IPS DF 6.9 (cell line): ENCODE results near the gene PIP4K2A.
"Not testable (repeated sequence)": the region's sequence is repeated elsewhere in the genome, so short reads cannot be mapped to it uniquely, and the experiment has no call there.

Experiments used
- DNase-seq: peaks from one replicate; pipeline ENCODE4 v3.0.0-alpha.2; 2013; ENCODE audit warnings: low read depth, low spot score
- H3K27ac ChIP-seq: one replicate; pipeline ENCODE4 v1.5.1; 2013; ENCODE audit warnings: low read length, control low read depth
- H3K27me3 ChIP-seq: 2 replicates; pipeline ENCODE4 v1.6.1; 2013; ENCODE audit warnings: mild to moderate bottlenecking, low read length; ENCODE audit not compliant: control insufficient read depth, insufficient read depth
- H3K36me3 ChIP-seq: 2 replicates; pipeline ENCODE4 v1.6.1; 2013; ENCODE audit warnings: low read length; ENCODE audit not compliant: control insufficient read depth, insufficient read depth
- H3K4me1 ChIP-seq: 2 replicates; pipeline ENCODE4 v1.6.1; 2013; ENCODE audit warnings: low read length; ENCODE audit not compliant: control insufficient read depth, insufficient read depth
- H3K4me3 ChIP-seq: 2 replicates; pipeline ENCODE4 v1.5.1; 2013; ENCODE audit warnings: mild to moderate bottlenecking, low read length
- H3K9me3 ChIP-seq: 2 replicates; pipeline ENCODE4 v1.6.1; 2013; ENCODE audit warnings: low read length, inconsistent platforms; ENCODE audit not compliant: control insufficient read depth, insufficient read depth
- WGBS: extraction: QIAGEN DNeasy Blood & Tissue Kit; methylation state at CpG from one replicate; pipeline ENCODE4 v1.1.7; 2013; ENCODE audit warnings: mixed read lengths, missing lambda C conversion rate; ENCODE audit not compliant: insufficient read length, insufficient coverage; 5-methylcytosine and 5-hydroxymethylcytosine counted together

PIP4K2A gene

GRCh38 chr10:22714479-22715289 lies at the start of gene PIP4K2A:
PIP4K2A (minus strand) TSS chr10:22714578; CDS start chr10:22714326, 252 bp downstream.
- Histone ChIP-seq H3K9me3 (no peaks in the 10 kb centered on the region), H3K4me3 (peak within 1 kb of the TSS; percentile 76), H3K4me1 (0 out of 2 replicates have a peak, but pooled peaks cover 3% of the 10 kb centered on the region), H3K36me3 (no peaks in the 10 kb centered on the region), H3K27me3 (no peaks in the 10 kb centered on the region; the same call in 1 of the 2 replicates), H3K27ac (no peak within 1 kb of the TSS)
- WGBS = no CpG with 5 or more reads among the region's 83 CpGs
- DNase-seq = no peak

- H3K36me3 ChIP-seq = no peaks in the 10 kb centered on the region
- H3K27me3 ChIP-seq = no peaks in the 10 kb centered on the region
- no CpG with 5 or more reads among the region's 1 CpG for WGBS
- H3K4me3 ChIP-seq = no peak overlapping the region
- H3K4me1 ChIP-seq = no peaks in the 10 kb centered on the region
- H3K9me3 ChIP-seq = no peaks in the 10 kb centered on the region
- DNase-seq = no peak
- H3K27ac ChIP-seq = no peak overlapping the region
Measured at GRCh38 chr10:22761569-22762220, 47.3 kb upstream of the PIP4K2A start.

GRCh38 chr10:22760025-22760424 lies 45.6 kb upstream of the PIP4K2A start:
- Histone ChIP-seq H3K36me3 (no peaks in the 10 kb centered on the region), H3K27me3 (no peaks in the 10 kb centered on the region), H3K27ac (no peak overlapping the region), H3K9me3 (no peaks in the 10 kb centered on the region), H3K4me1 (no peaks in the 10 kb centered on the region), H3K4me3 (no peak overlapping the region)
- DNase-seq = no peak

DNA sequence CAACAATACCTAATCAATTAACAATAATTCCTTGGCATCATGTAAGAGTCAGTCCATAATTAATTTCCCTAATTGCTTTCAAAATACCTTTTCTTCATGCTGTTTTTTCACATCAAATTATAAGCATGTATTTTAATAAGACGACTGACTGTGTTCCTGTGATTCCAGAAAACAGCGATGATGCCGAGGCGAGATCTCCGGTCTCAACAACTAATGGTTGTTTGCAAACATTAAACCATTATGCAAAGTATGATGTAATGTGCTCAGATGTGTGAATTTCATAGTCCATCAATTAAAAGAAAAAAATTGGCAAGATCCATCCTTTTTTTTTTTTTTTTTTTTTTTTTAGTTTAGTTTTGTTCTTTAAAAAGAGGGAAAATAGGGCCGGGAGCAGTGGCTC lies 44.5 kb upstream of the PIP4K2A start:
- DNase-seq = no peak
- WGBS = no CpG with 5 or more reads among the region's 6 CpGs
- no peak overlapping the region for H3K4me3 ChIP-seq
- no peaks in the 10 kb centered on the region for H3K27me3 ChIP-seq
- H3K9me3 ChIP-seq = no peaks in the 10 kb centered on the region
- no peak overlapping the region for H3K27ac ChIP-seq
- H3K4me1 ChIP-seq = no peaks in the 10 kb centered on the region
- H3K36me3 ChIP-seq = no peaks in the 10 kb centered on the region

GRCh38 chr10:22754296-22754695 lies 39.9 kb upstream of the PIP4K2A start:
- H3K9me3 ChIP-seq = no peaks in the 10 kb centered on the region
- H3K4me3 ChIP-seq = no peak overlapping the region
- H3K4me1 ChIP-seq = no peaks in the 10 kb centered on the region
- H3K27me3 ChIP-seq = no peaks in the 10 kb centered on the region
- DNase-seq = no peak
- WGBS = no CpG with 5 or more reads among the region's 4 CpGs
- H3K36me3 ChIP-seq = no peaks in the 10 kb centered on the region
- H3K27ac ChIP-seq = no peak overlapping the region

DNA sequence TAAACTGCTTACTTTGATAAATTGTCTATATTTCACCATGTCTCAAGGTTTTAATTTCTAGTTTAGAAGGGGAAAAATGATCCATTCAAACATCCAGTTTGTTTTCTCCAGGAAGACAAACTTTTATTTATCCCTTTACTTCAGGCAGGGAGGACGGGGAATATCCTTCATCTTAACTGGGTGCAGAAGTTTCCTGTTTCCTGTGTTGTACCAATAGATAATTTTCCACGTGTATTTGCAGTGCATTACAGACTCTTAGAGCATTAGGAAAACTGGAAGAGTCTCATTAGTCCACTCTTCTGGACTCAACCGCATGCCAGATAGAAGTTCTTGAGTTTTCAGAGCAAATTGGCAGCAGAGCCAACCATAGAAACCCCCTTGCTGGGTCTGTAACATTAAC lies 39.4 kb upstream of the PIP4K2A start:
- no CpG with 5 or more reads among the region's 3 CpGs for WGBS
- no peaks in the 10 kb centered on the region for H3K27me3 ChIP-seq
- no peak overlapping the region for H3K4me3 ChIP-seq
- H3K9me3 ChIP-seq = no peaks in the 10 kb centered on the region
- H3K36me3 ChIP-seq = no peaks in the 10 kb centered on the region
- H3K27ac ChIP-seq = no peak overlapping the region
- DNase-seq = no peak
- no peaks in the 10 kb centered on the region for H3K4me1 ChIP-seq

GRCh38 chr10:22752272-22752889 lies 38.0 kb upstream of the PIP4K2A start:
- Histone ChIP-seq H3K27me3 (no peaks in the 10 kb centered on the region), H3K4me3 (no peak overlapping the region), H3K27ac (no peak overlapping the region), H3K4me1 (no peaks in the 10 kb centered on the region), H3K9me3 (no peaks in the 10 kb centered on the region), H3K36me3 (no peaks in the 10 kb centered on the region)
- DNase-seq = no peak
- WGBS = no CpG with 5 or more reads among the region's 2 CpGs

GRCh38 chr10:22750131-22750530 lies 35.8 kb upstream of the PIP4K2A start:
- H3K27me3 ChIP-seq = no peaks in the 10 kb centered on the region
- no peak overlapping the region for H3K4me3 ChIP-seq
- no peaks in the 10 kb centered on the region for H3K4me1 ChIP-seq
- no peaks in the 10 kb centered on the region for H3K9me3 ChIP-seq
- H3K27ac ChIP-seq = no peak overlapping the region
- no peak for DNase-seq
- H3K36me3 ChIP-seq = no peaks in the 10 kb centered on the region
- WGBS = no CpG with 5 or more reads among the region's 2 CpGs

GRCh38 chr10:22744858-22745257 lies 30.5 kb upstream of the PIP4K2A start:
- not testable (repeated sequence) for DNase-seq, H3K9me3 ChIP-seq, H3K27me3 ChIP-seq, H3K36me3 ChIP-seq, H3K27ac ChIP-seq, H3K4me1 ChIP-seq, H3K4me3 ChIP-seq
- WGBS = no CpG with 5 or more reads among the region's 2 CpGs

DNA sequence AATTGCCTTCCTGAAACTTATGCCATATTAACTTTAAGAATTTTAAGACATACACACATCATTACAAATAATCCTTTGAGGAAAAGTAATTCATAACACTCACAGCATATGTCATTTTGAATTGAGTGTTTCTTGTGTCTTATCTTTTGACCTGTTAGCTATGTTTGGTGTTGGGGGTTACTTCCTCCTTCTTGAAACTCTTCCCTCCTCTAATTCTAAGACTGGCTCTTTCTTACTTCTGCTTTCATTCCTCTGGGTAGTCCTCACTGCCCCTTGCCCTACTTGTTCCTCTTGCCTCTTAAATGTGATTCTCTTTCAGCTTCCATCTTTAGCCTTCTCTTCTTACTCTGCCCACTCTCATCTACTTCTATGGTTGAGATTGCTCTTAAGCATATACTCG lies 28.3 kb upstream of the PIP4K2A start:
- WGBS = no CpG with 5 or more reads among the region's 1 CpG
- no peaks in the 10 kb centered on the region for H3K4me1 ChIP-seq
- H3K4me3 ChIP-seq = no peak overlapping the region
- no peak overlapping the region for H3K27ac ChIP-seq
- DNase-seq = no peak
- no peaks in the 10 kb centered on the region for H3K36me3 ChIP-seq
- H3K9me3 ChIP-seq = no peaks in the 10 kb centered on the region
- H3K27me3 ChIP-seq = no peaks in the 10 kb centered on the region
